Stomach (tissue), 4 donors: ENCODE data around the gene KATNB1.

ENCODE experiments used
- POLR2A ChIP-seq, 4 donors: fragments of 450-650 bp; IDR thresholded peaks; one replicate each; pipeline ENCODE4 v1.6.1; 2016; ENCODE audit warnings: antibody characterized with exemption in 4 of 4, control low read depth in 2 of 4, mild to moderate bottlenecking in 1 of 4, moderate library complexity in 1 of 4
- TF ChIP-seq, protein P1 (sequence below), 7 experiments: fragments of 450-650 bp in 4 of 7; fragments of 200-600 bp in 3 of 7; sonication (generic) in 3 of 7; IDR thresholded peaks; one replicate each; pipeline ENCODE4 v1.5.1; 2016 to 2019; ENCODE audit warnings: antibody characterized with exemption in 7 of 7, control low read depth in 2 of 7, mild to moderate bottlenecking in 1 of 7

DNA sequence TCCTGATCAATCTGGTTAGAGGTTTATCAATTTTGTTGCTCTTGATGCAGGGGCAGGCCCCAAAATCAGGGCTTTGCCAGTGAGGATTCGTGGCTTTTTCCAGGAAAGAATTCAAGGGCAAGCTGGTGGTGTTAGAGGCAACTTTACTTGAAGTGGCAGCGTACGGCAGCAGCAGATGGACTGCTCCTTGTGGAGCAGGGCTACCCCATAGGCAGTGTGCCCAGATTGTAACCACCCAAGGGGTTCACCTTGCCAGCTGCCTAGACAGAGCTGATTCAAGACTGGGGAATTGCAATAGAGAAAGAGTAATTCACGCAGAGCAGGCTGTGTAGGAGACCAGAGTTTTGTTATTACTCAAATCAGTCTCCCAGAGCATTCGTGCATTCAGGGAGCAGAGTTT lies 24.2 kb upstream of the KATNB1 start:
- no peak for TF ChIP-seq POLR2A (IDR thresholded peaks at IDR 0.05)
- TF ChIP-seq, protein P1, sequence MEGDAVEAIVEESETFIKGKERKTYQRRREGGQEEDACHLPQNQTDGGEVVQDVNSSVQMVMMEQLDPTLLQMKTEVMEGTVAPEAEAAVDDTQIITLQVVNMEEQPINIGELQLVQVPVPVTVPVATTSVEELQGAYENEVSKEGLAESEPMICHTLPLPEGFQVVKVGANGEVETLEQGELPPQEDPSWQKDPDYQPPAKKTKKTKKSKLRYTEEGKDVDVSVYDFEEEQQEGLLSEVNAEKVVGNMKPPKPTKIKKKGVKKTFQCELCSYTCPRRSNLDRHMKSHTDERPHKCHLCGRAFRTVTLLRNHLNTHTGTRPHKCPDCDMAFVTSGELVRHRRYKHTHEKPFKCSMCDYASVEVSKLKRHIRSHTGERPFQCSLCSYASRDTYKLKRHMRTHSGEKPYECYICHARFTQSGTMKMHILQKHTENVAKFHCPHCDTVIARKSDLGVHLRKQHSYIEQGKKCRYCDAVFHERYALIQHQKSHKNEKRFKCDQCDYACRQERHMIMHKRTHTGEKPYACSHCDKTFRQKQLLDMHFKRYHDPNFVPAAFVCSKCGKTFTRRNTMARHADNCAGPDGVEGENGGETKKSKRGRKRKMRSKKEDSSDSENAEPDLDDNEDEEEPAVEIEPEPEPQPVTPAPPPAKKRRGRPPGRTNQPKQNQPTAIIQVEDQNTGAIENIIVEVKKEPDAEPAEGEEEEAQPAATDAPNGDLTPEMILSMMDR (IDR thresholded peaks at IDR 0.05), result no peak
